Frontal cortex (tissue), 4 donors: Measurements from ENCODE around the gene UQCR10. TPM values are rescaled to one million over a fixed set of nuclear protein-coding genes. Genes with fewer than 3 reads are reported as not detected.

ENCODE experiments used
- DNase-seq, 2 donors: peaks; one replicate each; pipeline ENCODE4 v3.0.0; 2012; ENCODE audit warnings: low spot score in 2 of 2
- FAIRE-seq: peaks from 2 replicates; lab custom pipeline; 2012; peaks lifted over from hg19 to GRCh38; lab: Jason Lieb, UNC
- total RNA-seq: library from RNA; depleted of rRNA; stranded (reverse); fragments of >200 nt; gene quantifications from one replicate; pipeline ENCODE4 v1.2.3, GENCODE V29; 2014
- donor health status: control.
- donor health status: control.
- donor health status: control.

Gene UQCR10
- total RNA-seq, 1 donor from 2014 or later, result 47.3 TPM

GRCh38 chr22:29788339-29789279 lies 21.4 kb downstream of the UQCR10 start:
- DNase-seq, result no peak
- no peak for FAIRE-seq

GRCh38 chr22:29790061-29790460 lies 22.9 kb downstream of the UQCR10 start:
- DNase-seq, result no peak

GRCh38 chr22:29793396-29793795 lies 26.2 kb downstream of the UQCR10 start:
- DNase-seq, result no peak
- FAIRE-seq, result no peak

More at GRCh38 chr22:29790061-29790460, 22.9 kb downstream of the UQCR10 start:
- FAIRE-seq, result no peak

- FAIRE-seq (no peak), DNase-seq (no peak)
Measured at GRCh38 chr22:29795663-29796062, 28.5 kb downstream of the UQCR10 start.

- FAIRE-seq, result no peak
- DNase-seq, result no peak
Measured at GRCh38 chr22:29797351-29797750, 30.2 kb downstream of the UQCR10 start.

- FAIRE-seq, result no peak
Measured at GRCh38 chr22:29798318-29798717, 31.1 kb downstream of the UQCR10 start.

GRCh38 chr22:29798801-29799200 lies 31.6 kb downstream of the UQCR10 start:
- FAIRE-seq, result no peak
- no peak for DNase-seq

More at GRCh38 chr22:29798318-29798717, 31.1 kb downstream of the UQCR10 start:
- no peak for DNase-seq

GRCh38 chr22:29799217-29799680 lies 32.1 kb downstream of the UQCR10 start:
- FAIRE-seq (no peak), DNase-seq (peak; percentile 26 to 65)

GRCh38 chr22:29801153-29801552 lies 34.0 kb downstream of the UQCR10 start:
- FAIRE-seq, result no peak

GRCh38 chr22:29801796-29802195 lies 34.6 kb downstream of the UQCR10 start:
- FAIRE-seq, result no peak
- DNase-seq, result no peak

More at GRCh38 chr22:29801153-29801552, 34.0 kb downstream of the UQCR10 start:
- DNase-seq, result no peak

GRCh38 chr22:29803190-29803589 lies 36.0 kb downstream of the UQCR10 start:
- no peak for DNase-seq
- FAIRE-seq, result no peak

GRCh38 chr22:29804985-29805384 lies 37.8 kb downstream of the UQCR10 start:
- DNase-seq, result no peak
- no peak for FAIRE-seq

GRCh38 chr22:29806196-29806595 lies 39.0 kb downstream of the UQCR10 start:
- FAIRE-seq (no peak), DNase-seq (no peak)

GRCh38 chr22:29810216-29810615 lies 43.0 kb downstream of the UQCR10 start:
- DNase-seq (no peak), FAIRE-seq (no peak)

- FAIRE-seq, result no peak
Measured at GRCh38 chr22:29811377-29811776, 44.2 kb downstream of the UQCR10 start.

GRCh38 chr22:29813126-29813525 lies 46.0 kb downstream of the UQCR10 start:
- DNase-seq, result no peak
- no peak for FAIRE-seq

More at GRCh38 chr22:29811377-29811776, 44.2 kb downstream of the UQCR10 start:
- no peak for DNase-seq

- no peak for DNase-seq
- FAIRE-seq, result no peak
Measured at GRCh38 chr22:29813563-29813962, 46.4 kb downstream of the UQCR10 start.

GRCh38 chr22:29814003-29814402 lies 46.8 kb downstream of the UQCR10 start:
- no peak for DNase-seq
- no peak for FAIRE-seq

- DNase-seq, result no peak
Measured at GRCh38 chr22:29815580-29815979, 48.4 kb downstream of the UQCR10 start.

GRCh38 chr22:29816128-29816527 lies 49.0 kb downstream of the UQCR10 start:
- no peak for DNase-seq

More at GRCh38 chr22:29815580-29815979, 48.4 kb downstream of the UQCR10 start:
- no peak for FAIRE-seq

GRCh38 chr22:29816539-29816938 lies 49.4 kb downstream of the UQCR10 start:
- DNase-seq, result no peak
- FAIRE-seq, result no peak

More at GRCh38 chr22:29816128-29816527, 49.0 kb downstream of the UQCR10 start:
- FAIRE-seq, result no peak
